Endodermal cell (in vitro differentiated cells): ENCODE measurements around the gene GPR15LG. TPM values are rescaled to one million over a fixed set of nuclear protein-coding genes. Genes with fewer than 3 reads are reported as not detected.

Source experiments
- DNase-seq: peaks from one replicate; pipeline ENCODE4 v3.0.0-alpha.2; 2017
- H3K27ac ChIP-seq: 2 replicates; pipeline ENCODE4 v1.5.1; 2013; ENCODE audit warnings: mild to moderate bottlenecking, low read depth, low read length, moderate library complexity
- H3K27me3 ChIP-seq: 2 replicates; pipeline ENCODE4 v1.6.1; 2013; ENCODE audit warnings: mild to moderate bottlenecking, low read length, moderate library complexity; ENCODE audit not compliant: insufficient read depth, control insufficient read depth, poor library complexity, severe bottlenecking
- H3K36me3 ChIP-seq: 2 replicates; pipeline ENCODE4 v1.7.0; 2013; ENCODE audit warnings: mild to moderate bottlenecking, low read length, moderate library complexity; ENCODE audit not compliant: control insufficient read depth, insufficient read depth
- H3K4me1 ChIP-seq: one replicate; pipeline ENCODE4 v1.7.0; 2013; ENCODE audit warnings: low read length; ENCODE audit not compliant: control insufficient read depth, insufficient read depth
- H3K4me3 ChIP-seq: 2 replicates; pipeline ENCODE4 v1.5.1; 2013; ENCODE audit warnings: mild to moderate bottlenecking, low read length, moderate library complexity
- H3K9ac ChIP-seq: 2 replicates; pipeline ENCODE4 v1.6.1; 2013; ENCODE audit warnings: mild to moderate bottlenecking, low read length, moderate library complexity; ENCODE audit not compliant: poor library complexity, severe bottlenecking; ENCODE audit errors: extremely low read depth
- H3K9me3 ChIP-seq: 2 replicates; pipeline ENCODE4 v1.6.1; 2013; ENCODE audit warnings: mild to moderate bottlenecking, low read length, moderate library complexity; ENCODE audit not compliant: control insufficient read depth
- H3K27ac Mint-ChIP-seq: 2 replicates; pipeline ENCODE4 v1.8.0; 2020; ENCODE audit warnings: mixed read lengths
- H3K27me3 Mint-ChIP-seq: 2 replicates; pipeline ENCODE4 v1.8.0; 2021; ENCODE audit warnings: mild to moderate bottlenecking, mixed read lengths; ENCODE audit not compliant: insufficient read depth
- H3K36me3 Mint-ChIP-seq: 2 replicates; pipeline ENCODE4 v1.8.0; 2020; ENCODE audit warnings: low read depth, mixed read lengths
- H3K4me1 Mint-ChIP-seq: 2 replicates; pipeline ENCODE4 v1.8.0; 2020; ENCODE audit warnings: mixed read lengths
- H3K4me3 Mint-ChIP-seq: 2 replicates; pipeline ENCODE4 v1.8.0; 2020; ENCODE audit warnings: mild to moderate bottlenecking, moderate library complexity, mixed read lengths
- H3K9me3 Mint-ChIP-seq: 2 replicates; pipeline ENCODE4 v1.8.0; 2020; ENCODE audit warnings: mild to moderate bottlenecking, mixed read lengths
- WGBS, 2 experiments: methylation state at CpG; one replicate each; pipeline versions ENCODE4 v1.1.5 to v1.1.7; 2013; ENCODE audit warnings: missing lambda C conversion rate in 2 of 2, mixed read lengths in 1 of 2; ENCODE audit not compliant: insufficient coverage in 1 of 2, insufficient read length in 1 of 2; 5-methylcytosine and 5-hydroxymethylcytosine counted together
- total RNA-seq, 2 donors: library from RNA; stranded (reverse); fragmentation: NEBNext Ultra II Directional in 1 of 2; extraction: Animal tissue kit (Norgen Biotek cat#: 25700) in 1 of 2; gene quantifications; 2 replicates in 1 of 2; 3 replicates in 1 of 2; pipeline ENCODE4 v1.2.1, GENCODE V29; 2021
- TF ChIP-seq, protein P1 (sequence below): fragments of 200-600 bp; sonication (generic); conservative IDR thresholded peaks from 2 replicates; pipeline ENCODE4 v1.5.0; 2021; ENCODE audit warnings: antibody characterized with exemption, mild to moderate bottlenecking

Gene GPR15LG
- total RNA-seq, 2 donors from 2014 or later = not detected

GRCh38 chr10:84160663-84161362 lies 12.8 kb upstream of the GPR15LG start:
- Histone ChIP-seq H3K27ac (no peak overlapping the region), H3K9ac (no peak overlapping the region), H3K36me3 (peaks cover 2% of the 10 kb centered on the region), H3K9me3 (no peaks in the 10 kb centered on the region), H3K27me3 (peaks cover 29% of the 10 kb centered on the region), H3K4me1 (peaks cover 4% of the 10 kb centered on the region), H3K4me3 (no peak overlapping the region)
- H3K27ac Mint-ChIP-seq = no peak overlapping the region
- WGBS, 2 experiments = 47 to 75% methylated on average over 3 to 6 of the region's 6 CpGs
- no peak for DNase-seq
- peaks cover 73% of the 10 kb centered on the region for H3K27me3 Mint-ChIP-seq
- H3K36me3 Mint-ChIP-seq = peaks cover 2% of the 10 kb centered on the region
- TF ChIP-seq, protein P1, sequence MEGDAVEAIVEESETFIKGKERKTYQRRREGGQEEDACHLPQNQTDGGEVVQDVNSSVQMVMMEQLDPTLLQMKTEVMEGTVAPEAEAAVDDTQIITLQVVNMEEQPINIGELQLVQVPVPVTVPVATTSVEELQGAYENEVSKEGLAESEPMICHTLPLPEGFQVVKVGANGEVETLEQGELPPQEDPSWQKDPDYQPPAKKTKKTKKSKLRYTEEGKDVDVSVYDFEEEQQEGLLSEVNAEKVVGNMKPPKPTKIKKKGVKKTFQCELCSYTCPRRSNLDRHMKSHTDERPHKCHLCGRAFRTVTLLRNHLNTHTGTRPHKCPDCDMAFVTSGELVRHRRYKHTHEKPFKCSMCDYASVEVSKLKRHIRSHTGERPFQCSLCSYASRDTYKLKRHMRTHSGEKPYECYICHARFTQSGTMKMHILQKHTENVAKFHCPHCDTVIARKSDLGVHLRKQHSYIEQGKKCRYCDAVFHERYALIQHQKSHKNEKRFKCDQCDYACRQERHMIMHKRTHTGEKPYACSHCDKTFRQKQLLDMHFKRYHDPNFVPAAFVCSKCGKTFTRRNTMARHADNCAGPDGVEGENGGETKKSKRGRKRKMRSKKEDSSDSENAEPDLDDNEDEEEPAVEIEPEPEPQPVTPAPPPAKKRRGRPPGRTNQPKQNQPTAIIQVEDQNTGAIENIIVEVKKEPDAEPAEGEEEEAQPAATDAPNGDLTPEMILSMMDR = peak; percentile 56
- H3K4me3 Mint-ChIP-seq = no peak overlapping the region
- peaks cover 7% of the 10 kb centered on the region for H3K9me3 Mint-ChIP-seq
- peaks cover 68% of the 10 kb centered on the region for H3K4me1 Mint-ChIP-seq

GRCh38 chr10:84163996-84164395 lies 9.6 kb upstream of the GPR15LG start:
- H3K36me3 Mint-ChIP-seq = peaks cover 2% of the 10 kb centered on the region
- Histone ChIP-seq H3K36me3 (no peaks in the 10 kb centered on the region), H3K9me3 (no peaks in the 10 kb centered on the region), H3K27me3 (peaks cover 23% of the 10 kb centered on the region), H3K4me1 (peaks cover under 1% of the 10 kb centered on the region), H3K9ac (no peak overlapping the region), H3K27ac (no peak overlapping the region), H3K4me3 (no peak overlapping the region)
- H3K4me1 Mint-ChIP-seq = peaks cover 51% of the 10 kb centered on the region
- H3K27me3 Mint-ChIP-seq = peaks cover 57% of the 10 kb centered on the region
- H3K27ac Mint-ChIP-seq = no peak overlapping the region
- no peak overlapping the region for H3K4me3 Mint-ChIP-seq
- peaks cover 18% of the 10 kb centered on the region for H3K9me3 Mint-ChIP-seq
- WGBS, 2 experiments = 87 to 89% methylated on average over 2 of the region's 2 CpGs
- no peak for DNase-seq
- TF ChIP-seq, protein P1 = no peak

DNA sequence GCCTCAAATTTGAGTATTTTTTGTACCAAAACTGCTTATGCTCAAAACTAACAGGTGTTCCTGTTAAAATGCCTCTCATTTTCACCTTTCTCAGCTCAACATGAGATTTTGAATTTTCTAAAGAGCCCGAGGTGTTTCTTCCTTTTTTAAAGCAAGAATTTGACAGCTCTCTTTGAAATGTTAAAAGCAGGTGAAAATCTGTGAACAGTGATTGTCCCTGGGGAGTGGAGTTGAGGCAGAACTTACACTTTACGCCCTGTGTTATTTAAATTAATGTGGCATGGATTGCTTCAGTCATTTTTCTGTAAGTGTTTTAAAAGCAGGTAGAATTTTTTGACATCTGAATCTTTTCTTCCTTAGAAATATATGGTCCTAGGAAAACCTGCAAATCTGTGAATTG lies 9.2 kb upstream of the GPR15LG start:
- H3K27me3 Mint-ChIP-seq = peaks cover 54% of the 10 kb centered on the region
- H3K4me3 ChIP-seq = no peak overlapping the region
- TF ChIP-seq, protein P1 = no peak

More for the DNA sequence above, 9.2 kb upstream of the GPR15LG start:
- Histone ChIP-seq H3K4me1 (no peaks in the 10 kb centered on the region), H3K9ac (no peak overlapping the region), H3K9me3 (no peaks in the 10 kb centered on the region), H3K27ac (no peak overlapping the region), H3K27me3 (peaks cover 23% of the 10 kb centered on the region), H3K36me3 (no peaks in the 10 kb centered on the region)
- Mint-ChIP-seq H3K4me3 (no peak overlapping the region), H3K27ac (no peak overlapping the region), H3K4me1 (peaks cover 47% of the 10 kb centered on the region), H3K9me3 (peaks cover 18% of the 10 kb centered on the region), H3K36me3 (peaks cover 2% of the 10 kb centered on the region)
- DNase-seq = no peak
- WGBS, 2 experiments = 29% methylated on average over 2 of the region's 2 CpGs; no CpG with 5 or more reads in 1 of the 2 experiments
